Right lung (tissue), 5 donors: ENCODE results near the gene CDT1. TPM values are rescaled to one million over a fixed set of nuclear protein-coding genes. Genes with fewer than 3 reads are reported as not detected.
"Not testable (repeated sequence)": the region's sequence is repeated elsewhere in the genome, so short reads cannot be mapped to it uniquely, and the experiment has no call there.

Source experiments
- DNase-seq, 2 donors: peaks; one replicate each; pipeline ENCODE4 v3.0.0-alpha.2; 2013
- polyA plus RNA-seq, 5 donors: library from polyadenylated mRNA; unstranded; fragments of 120-200 nt; gene quantifications; one replicate each; pipeline versions ENCODE4 v1.2.1 to v1.2.3, GENCODE V29; 2013; ENCODE audit warnings: inconsistent platforms in 1 of 5, low replicate concordance in 1 of 5; ENCODE audit not compliant: insufficient read length in 5 of 5, insufficient read depth in 1 of 5

The CDT1 gene
- polyA plus RNA-seq, 5 donors: 11.9 to 17.3 (median 12.9) TPM

GRCh38 chr16:88815227-88815626 is 11.6 kb downstream of the CDT1 start:
- no peak for DNase-seq

DNA sequence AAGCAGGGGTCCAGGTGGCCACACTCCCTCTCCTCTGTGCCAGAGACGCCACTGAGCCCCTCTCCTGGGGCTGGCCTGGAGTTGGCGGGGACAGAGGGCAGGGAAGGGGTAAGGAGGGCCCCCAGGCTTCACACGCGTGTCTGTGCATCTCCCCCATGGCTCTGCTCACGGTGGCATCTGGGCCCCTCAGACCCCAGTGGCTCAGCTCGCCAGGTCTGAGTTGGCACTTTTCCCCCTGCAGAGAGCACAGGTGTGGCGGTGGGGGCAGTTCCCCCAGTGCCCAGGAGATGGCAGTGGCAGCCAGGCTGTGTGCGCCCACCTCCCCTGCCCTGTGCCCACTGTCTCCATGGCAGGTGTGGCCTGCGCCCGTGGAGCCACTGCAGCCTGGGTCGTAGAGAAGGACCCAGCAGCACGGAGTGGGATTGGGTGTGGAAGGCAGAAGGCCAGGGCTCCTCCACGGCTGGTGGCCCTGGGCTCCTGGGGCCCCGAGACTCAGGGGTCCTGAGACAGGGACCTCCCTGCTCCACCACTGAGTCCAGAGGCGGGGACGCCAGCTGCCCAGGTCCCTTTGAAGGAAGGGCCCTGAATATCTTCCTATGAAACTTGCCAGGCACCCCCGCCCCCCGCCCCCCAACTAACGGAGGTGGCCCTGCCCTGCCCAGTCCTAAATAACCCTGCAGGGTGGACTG is 12.5 kb downstream of the CDT1 start:
- DNase-seq: no peak

DNA sequence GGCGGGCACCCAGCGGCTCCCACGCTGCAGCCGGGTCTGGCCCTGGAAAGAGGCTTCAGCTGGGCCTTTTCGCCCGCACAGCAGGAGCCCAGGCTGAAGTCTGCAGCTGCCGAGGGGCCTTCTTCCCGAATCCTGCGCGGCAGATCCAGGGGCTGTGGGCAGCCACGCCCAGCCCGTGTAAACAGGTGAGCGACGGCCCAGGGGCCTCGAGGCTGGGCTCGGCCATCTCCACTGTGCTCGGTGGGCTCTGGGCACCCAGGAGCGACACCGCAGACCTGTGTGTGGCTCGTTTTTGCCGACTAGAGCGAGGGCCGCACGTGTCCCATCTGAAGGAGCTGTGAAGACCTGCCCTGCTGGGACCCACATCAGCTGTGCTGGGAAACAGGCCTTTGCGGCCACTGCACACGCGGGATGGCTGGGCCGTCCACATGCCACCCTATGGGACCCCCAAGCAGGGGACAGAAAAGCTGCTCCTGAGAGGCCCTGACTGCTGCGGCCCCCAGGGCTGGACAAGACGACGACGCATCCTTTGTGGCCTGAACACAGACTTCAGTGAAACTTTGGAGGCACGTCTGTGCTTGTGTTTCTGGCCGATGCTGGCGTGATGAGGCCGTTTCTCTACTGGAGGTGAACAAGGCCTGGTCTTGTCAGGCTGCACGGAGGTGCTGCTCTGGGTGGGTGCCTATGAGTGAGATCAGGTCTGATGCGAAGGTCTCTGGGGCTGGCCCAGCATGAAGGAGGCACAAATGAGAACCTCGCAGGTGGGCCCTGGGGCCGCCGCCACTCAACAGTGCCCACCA is 13.3 kb downstream of the CDT1 start:
- DNase-seq: no peak

- no peak for DNase-seq
Measured at GRCh38 chr16:88817785-88818574, 14.4 kb downstream of the CDT1 start.

DNA sequence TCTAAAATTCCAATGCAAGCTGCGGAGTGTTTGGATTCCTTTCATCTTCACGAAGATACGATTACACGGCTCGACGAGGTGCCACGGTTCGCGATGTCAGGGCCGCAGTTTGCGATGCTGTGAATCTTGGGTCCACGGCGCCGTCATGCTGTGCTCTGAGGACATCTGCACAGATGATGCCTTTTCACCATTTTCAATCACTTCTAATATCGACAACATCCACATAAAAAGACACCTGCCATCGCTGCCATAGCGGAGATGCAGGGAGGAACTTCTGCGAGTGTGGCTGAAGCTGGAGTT is 14.9 kb downstream of the CDT1 start:
- no peak for DNase-seq

- DNase-seq: no peak
Measured at GRCh38 chr16:88819126-88819525, 15.5 kb downstream of the CDT1 start.

DNA sequence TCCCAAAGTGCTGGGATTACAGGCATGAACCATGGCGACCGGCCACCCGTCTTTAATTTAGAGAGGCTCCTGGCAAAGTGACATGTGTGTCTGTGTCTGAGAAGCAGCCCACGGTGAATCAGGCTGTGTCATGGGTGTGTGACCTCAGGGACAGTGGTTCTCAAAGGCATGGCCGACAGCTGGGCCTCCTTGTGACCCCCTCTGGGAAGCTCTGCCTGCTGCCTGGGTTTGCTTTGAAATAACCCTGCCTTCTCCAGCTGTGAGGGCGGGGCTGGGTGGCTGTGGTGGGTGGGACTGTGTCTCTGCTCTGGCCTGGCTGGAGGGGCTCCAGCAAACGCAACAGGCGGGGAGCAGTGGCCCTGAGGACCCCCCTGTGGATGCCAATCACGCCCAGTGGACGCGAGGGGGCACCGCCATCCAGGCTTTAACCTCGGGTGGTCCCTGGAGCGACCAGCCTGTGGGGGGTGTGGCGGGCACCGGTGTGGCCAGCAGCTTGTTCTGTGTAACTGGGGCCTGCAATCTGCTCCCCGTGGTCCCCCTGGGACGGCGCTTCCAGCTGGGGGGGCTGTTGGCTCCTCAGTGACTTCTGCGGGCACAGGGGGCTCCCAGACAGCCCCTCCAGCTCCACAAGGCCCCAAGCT is 16.9 kb downstream of the CDT1 start:
- no peak for DNase-seq

- DNase-seq: no peak
Measured at GRCh38 chr16:88821168-88821850, 17.7 kb downstream of the CDT1 start.

DNA sequence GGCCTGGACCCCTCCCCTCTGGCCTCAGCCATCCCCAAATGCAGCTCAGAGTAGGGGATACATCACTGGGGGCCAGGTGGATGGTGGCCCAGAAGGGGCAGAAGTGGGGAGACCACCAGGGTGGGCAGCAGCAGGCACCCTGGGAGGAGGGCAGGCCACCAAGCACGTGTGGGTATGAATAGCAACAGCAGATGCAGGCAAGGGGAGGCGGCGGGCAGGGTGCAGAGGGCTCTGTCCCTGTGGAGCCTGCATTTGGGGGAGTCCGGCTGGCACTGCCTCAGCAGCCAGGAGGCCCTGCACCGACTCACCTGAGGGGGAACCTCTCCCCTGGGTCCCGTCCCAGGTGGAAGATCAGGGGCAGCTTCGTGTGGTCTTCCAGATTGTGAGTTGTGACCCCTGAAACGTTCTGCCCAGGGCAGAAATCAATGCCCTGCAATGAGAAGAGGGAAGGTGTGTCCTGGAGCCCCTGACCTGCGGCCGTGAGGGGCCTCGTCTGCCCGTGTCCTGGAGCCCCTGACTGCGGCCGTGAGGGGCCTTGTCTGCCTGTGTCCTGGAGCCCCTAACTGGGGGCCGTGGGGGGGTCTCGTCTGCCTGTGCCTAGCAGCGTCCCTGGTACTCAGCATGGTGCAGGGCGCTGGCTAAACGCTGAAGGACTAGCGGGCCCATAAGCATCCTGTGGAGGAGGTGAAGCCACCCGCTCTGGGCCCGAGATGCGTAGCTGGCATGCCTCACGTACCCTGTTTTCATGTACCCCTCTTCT is 18.9 kb downstream of the CDT1 start:
- no peak for DNase-seq

DNA sequence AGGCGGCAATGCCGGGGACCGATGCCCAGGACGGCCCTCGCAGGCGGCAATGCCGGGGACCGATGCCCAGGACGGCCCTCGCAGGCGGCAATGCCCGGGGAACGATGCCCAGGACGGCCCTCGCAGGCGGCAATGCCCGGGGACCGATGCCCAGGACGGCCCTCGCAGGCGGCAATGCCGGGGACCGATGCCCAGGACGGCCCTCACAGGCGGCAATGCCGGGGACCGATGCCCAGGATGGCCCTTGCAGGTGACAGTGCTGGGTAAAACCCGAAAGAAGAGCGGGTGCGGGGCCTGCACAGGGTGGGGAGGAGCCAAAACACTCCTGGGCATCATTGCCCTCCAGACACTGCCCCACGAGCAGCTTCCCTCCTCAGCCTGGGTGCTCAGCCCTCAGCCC is 20.1 kb downstream of the CDT1 start:
- not testable (repeated sequence) for DNase-seq

GRCh38 chr16:88824256-88825077 is 20.9 kb downstream of the CDT1 start:
- no peak for DNase-seq

DNA sequence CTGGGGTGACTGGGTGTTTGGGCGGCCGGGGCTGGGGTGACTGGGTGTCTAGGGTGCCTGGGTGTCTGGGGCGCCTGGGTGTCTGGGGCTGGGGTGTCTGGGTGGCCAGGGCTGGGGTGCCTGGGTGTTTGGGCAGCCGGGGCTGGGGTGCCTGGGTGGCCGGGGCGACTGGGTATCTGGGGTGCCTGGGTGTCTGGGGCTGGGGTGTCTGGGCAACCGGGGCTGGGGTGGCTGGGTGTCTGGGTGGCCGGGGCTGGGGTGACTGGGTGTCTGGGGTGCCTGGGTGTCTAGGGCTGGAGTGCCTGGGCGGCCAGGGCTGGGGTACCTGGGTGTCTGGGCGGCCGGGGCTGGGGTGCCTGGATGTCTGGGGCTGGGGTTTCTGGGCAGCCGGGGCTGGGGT is 21.6 kb downstream of the CDT1 start:
- no peak for DNase-seq

GRCh38 chr16:88826070-88826840 is 22.7 kb downstream of the CDT1 start:
- DNase-seq: no peak

GRCh38 chr16:88827727-88828126 is 24.1 kb downstream of the CDT1 start:
- no peak for DNase-seq

DNA sequence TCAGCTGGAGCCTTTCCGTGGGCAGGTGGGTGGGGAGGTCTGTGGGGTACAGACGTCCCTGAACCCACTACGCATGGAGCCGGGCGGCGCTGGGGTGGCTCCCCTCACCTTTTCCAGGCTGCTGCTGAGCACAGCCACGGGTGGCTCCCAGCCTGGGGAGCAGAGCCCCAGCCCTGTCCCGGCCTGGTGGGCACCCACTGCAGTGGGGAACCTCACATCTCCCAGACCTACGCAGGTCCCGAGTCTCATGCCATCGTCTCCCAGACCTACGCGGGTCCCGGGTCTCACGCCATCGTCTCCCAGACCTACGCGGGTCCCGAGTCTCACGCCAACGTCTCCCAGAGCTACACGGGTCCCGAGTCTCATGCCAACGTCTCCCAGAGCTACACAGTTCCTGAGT is 25.1 kb downstream of the CDT1 start:
- DNase-seq: no peak

DNA sequence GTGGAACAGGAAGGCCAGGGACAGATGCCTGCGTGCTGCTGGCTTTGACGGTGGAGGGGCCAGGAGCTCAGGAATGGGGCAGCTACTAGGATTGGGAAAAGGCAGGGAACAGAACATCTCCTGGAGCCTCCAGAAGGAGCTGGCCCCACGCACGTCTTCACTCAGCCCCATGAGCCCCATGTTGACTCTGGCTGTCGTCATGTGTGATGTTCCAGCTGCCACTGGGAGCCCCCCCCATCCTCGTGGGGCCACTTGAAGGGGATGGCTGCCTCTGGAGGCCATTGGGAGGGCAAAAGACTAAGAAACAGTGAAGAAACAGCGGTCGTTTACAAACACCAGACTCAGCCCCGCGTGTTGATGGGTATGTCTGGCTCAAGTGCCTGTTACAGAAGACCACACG is 26.7 kb downstream of the CDT1 start:
- peak; percentile 90 to 92 for DNase-seq

GRCh38 chr16:88830783-88831182 is 27.2 kb downstream of the CDT1 start:
- DNase-seq: no peak

DNA sequence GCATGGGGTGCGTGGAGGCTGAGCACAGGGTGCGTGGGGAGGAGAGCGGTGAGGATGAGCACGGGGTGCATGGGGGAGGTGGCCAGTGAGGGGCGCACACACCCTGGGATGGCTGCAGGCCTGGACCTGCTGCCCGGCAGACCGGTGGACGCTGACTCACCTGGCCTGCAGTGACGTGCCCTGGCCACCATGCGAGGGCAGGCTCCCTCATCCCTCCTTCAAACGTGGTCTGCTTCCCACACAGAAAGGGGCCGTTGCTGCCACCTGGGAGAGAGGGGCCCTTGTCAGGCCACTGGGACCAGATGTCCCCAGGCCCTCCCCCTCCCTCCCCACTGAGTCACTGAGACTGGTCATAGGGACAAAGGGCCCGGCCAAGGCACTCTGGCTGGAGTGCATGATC is 28.2 kb downstream of the CDT1 start:
- DNase-seq: no peak

DNA sequence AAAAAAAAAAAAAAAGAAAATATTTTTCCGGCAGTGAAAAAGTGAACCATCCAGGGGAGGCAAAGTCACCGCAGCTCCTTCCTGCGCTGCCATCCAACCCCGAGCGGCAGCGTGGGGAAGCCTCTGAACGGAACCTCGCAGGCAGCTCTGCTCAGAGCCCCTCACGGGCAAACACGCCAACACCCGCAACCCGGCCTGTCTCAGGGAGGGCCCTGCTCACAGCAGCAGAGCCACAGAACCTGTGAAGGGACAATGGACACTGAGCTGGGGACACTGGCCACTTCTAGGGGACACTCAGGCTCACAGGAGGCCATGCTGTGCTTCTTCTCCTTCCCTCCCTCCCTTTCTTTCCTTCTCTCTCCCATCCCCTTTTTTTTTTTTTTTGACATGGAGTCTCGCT is 29.5 kb downstream of the CDT1 start:
- DNase-seq: no peak
